ENCODE results near the gene AATF.
A peak's percentile ranks its signal among the peaks of the same experiment; 100 is the strongest.

Gene AATF

GRCh38 chr17:36948717-36949460 is at the start of gene AATF:
AATF (plus strand) TSS chr17:36948954; CDS start chr17:36949126, 172 bp downstream.
- peak; percentile 91 to 93 for DNase-seq

- DNase-seq = no peak
Measured at GRCh38 chr17:36899250-36900159, 49.2 kb upstream of the AATF start.

DNA sequence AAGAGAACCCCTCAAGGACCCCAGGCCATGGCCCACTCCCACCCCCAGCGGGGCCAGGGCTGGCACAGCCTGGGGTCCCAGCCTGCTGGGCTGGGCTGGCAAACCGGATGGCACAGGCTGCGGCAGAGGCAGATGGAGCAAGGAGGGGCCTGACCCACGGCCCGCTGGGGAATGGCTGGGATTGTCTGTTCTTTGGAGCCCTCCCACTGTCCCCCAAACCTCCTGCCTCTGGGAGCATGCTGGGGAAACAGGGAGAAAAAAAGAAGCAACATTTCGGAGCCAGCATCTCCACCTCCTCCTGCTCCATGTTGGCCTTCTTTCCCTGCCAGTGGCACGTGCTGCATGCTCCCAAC is 48.6 kb upstream of the AATF start:
- no peak for DNase-seq

- DNase-seq = no peak
Measured at GRCh38 chr17:36901506-36901905, 47.2 kb upstream of the AATF start.

- no peak for DNase-seq
Measured at GRCh38 chr17:36907407-36907806, 41.3 kb upstream of the AATF start.

GRCh38 chr17:36910513-36910912 is 38.2 kb upstream of the AATF start:
- no peak for DNase-seq

- no peak for DNase-seq
Measured at GRCh38 chr17:36911001-36911400, 37.8 kb upstream of the AATF start.

DNA sequence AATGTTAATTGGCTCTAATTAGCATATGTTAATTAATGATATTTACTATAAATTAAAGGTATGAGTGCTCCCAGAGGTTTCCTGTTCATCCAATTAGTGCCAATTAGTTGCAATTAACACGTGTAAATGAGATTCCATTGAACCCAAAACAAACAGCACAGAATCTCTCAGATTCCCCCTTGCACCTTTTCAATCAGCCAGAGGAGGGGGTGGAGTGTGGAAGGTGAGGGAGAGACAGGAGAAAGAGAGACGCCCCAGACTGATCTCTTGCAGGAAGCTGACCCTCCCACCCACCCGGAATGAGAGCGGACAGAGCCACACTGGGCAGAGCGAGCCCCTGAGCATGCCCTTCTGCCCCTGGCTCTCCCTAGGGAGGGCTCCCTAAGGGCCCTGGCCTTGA is 35.6 kb upstream of the AATF start:
- no peak for DNase-seq

DNA sequence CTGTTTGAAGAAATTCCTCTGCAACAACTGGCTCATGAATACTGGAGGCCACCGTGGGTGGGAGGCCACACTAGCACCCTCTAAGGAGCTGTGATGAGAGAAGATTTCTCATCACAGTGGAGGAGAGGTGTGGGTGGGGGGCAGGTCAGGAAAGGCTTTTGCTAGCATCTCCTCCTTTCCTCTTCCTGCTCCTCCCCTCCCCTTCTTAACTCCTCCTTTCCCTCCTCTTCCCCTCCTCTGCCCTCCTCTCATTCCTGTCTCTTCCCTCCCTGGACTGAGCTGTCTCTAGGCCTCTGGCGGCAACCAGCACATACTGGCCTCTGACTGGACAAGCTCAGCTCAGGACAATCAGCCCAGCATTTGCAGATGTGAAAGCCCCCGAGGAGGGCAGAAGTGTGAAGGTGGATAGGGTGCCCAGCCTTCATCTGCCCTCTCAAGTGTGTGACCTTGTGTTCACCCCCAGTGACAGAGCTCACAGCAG is 30.5 kb upstream of the AATF start:
- DNase-seq = no peak

DNA sequence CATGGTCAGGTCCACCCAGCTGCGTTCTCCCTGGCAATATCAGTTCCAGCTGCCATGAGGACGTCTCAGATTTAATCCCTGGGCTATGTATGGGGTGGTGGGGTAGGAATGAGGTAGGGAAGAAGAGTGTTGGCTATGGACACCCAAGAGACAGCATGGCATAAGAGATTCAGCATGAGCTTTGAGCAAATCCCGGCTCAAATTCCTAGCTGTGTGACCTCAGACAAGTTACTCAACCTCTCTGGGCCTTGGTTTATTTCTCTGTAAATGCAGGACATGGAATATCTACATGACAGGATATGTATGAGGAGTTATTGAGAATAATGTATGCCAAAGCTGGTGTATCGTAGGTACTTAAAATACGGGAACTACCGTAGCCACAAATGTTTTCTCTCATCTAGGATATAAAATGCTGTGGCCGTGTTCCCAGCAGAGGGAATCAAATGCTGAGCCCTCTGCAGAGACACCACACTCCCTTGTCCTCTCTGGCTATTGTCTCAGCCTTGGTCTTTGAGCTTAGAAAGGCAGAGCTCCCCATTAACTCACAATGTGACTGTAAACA is 29.3 kb upstream of the AATF start:
- no peak for DNase-seq

DNA sequence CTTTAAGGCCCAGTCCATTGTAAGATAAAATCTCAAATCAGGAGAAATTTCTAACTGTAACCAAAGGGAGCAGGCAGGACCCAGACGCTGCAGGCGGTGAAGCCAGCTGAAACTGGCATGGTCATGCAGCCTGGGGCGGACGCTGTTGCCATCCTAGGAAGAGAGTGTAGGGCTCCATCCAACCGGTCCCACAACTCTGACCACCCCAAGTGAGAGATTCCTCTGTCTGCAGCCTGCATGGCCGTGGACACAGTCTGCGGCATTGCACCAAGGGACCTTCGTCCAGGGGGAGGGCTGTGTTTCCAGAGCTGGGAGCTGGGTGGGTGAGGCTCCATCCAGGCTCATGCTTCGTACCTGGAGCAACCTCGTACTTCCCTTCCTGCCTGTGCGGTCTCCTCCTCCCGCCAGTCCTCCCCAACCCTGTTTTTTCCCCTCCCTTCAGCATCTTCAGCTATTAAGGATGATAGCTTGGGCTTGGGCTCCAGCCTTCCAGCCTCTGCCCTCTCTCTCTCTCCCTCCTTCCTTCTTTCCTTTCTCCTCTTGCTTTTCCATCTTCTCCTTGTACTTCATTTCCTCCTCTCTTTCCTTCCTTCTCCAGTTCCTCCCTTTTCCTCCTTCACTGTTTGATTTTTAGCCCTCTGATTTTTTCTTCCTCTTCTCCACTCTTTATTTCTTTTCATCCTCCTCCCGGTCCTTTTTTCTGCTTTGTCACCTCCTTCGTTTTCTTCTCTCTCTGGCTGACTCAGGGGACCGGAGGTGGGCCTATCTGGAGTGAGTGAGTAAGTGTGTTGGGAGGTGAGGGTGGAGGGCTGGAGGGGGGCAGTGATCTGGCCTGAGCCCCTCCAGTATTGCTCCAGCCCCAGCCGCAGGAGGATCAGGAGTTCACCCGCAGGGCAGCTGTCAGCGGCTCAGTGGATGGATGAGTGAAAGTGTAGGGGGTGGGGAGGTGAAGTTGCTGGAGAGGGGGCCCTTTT is 28.4 kb upstream of the AATF start:
- DNase-seq = no peak

DNA sequence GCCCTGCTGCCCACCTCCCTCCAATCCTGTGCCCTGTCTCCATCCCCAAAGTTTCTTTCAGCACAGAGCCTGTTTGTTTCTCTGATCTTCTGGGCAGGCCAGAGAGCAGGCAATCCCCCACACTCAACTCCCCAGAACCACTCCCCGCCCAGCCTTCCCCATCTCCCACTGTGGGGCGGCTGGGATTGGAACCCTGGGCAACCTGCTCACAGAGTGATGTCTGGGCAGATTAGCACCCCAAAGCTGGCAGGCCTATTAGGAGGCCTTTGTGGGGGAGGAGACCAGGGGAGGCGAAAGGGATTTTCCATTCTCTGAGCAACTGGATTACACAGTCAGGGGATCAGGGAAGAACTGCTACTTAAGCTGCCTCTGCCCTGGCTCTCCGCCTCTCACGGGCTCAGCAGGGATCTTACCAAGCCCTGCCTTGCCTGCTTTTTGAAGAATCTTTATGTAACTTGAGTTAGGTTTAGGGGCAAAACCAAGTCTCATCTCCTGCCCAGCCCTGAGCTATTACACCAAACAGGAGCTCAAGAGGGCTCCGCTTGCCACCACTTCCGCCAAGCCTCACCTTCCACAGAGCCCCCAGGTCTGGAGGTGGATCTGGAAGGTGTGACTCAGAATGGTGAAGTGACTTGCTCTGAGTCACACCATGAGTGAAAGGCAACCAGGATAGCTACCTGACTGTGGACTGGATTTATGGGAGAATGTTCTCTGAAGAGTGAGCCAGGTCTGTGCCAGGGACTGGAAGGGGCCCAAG is 27.5 kb upstream of the AATF start:
- no peak for DNase-seq

- no peak for DNase-seq
Measured at GRCh38 chr17:36922175-36922574, 26.6 kb upstream of the AATF start.

- no peak for DNase-seq
Measured at GRCh38 chr17:36923814-36924221, 24.9 kb upstream of the AATF start.

- DNase-seq = no peak
Measured at GRCh38 chr17:36926226-36926625, 22.5 kb upstream of the AATF start.

DNA sequence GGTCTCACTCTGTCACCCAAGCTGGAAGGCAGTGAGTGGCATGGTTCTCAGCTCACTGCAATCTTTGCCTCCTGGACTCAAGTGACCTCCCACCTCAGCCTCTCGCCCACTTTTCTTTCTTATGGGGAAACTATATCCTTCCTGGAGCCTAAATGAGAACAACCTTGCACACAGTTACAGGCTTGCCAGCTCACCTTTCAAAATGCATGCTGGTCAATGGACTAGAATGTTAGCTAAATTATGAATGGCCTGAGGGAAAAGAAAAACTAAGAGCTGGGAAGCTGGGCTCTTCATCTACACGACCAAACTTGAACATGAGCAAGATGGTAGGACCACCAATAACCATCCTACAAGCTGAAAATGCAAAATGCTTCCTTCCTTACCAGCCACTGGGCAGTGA is 22.1 kb upstream of the AATF start:
- DNase-seq = no peak

DNA sequence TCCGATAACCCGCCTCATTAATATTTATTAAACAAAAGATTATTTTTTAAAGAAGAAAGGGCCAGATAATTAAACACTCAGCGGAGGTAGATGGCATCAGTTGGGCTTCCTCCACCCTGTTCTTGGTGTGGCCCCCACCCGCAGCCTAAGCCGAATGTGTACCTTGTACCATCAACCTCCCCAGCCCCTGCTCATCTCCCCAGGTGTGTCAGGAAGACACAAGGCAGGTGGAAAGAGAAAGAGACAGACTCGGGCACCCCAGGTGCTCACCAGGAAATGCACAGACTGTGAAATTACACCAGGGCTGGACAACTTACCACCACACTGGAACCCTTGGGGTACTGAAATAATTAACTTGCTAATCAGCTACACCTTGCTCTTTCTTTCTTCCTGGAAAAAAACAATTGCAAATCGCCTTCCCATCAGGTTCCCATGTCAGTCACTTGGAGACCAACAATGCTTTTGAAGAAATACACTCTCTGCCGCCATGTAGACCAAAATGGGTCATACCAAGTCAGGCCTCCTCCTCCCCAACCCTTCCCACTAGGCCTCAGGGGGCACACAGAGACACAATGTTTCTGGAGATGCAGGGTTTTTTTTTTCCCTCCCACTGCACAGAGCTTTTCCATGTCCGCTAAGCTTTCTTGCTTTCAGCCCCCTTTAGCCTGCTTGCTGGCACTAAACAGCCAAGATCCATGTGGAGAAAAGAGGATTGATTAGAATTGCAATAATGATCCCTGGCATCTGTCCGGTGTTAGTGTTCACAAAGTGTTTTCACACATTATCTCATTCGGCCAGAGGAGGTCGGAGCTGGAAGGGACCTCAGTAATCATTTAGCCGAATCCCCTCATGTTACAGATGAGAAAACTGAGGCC is 20.0 kb upstream of the AATF start:
- DNase-seq = no peak

DNA sequence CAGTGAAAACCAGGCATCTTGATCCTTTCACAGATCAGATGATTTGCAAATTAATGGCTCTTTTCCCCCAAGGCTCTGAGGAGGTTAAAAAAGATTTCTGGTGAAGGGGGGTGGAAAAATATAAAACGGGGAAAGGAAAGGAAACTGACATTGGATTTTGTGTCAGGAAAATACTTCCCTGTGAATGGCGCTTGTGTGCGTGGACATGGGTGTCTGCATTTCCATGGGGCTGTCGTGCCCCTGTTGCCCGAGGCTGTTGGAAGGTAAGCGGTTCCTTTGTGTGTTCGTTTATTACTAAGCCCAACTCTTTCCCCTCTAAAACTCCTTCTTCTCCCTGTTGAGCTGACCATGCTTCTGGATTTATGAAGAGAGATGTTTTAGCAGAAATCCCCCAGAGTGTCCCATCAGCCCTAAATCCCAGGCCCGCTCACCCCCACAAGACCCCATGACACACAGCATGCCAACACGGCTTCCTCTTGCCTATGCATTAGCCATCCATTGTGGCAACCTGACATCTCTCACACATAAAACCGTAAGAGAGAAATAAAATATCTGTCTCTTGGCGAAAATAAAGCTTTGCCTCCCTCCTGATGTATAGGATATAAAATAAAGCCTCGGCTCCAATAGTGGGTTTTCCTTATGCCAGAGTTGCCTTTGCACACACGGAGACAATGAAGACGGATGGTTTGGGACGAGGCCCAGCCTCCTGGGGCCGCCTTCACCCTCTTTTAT is 18.7 kb upstream of the AATF start:
- no peak for DNase-seq

GRCh38 chr17:36930583-36930900 is 18.2 kb upstream of the AATF start:
- no peak for DNase-seq

DNA sequence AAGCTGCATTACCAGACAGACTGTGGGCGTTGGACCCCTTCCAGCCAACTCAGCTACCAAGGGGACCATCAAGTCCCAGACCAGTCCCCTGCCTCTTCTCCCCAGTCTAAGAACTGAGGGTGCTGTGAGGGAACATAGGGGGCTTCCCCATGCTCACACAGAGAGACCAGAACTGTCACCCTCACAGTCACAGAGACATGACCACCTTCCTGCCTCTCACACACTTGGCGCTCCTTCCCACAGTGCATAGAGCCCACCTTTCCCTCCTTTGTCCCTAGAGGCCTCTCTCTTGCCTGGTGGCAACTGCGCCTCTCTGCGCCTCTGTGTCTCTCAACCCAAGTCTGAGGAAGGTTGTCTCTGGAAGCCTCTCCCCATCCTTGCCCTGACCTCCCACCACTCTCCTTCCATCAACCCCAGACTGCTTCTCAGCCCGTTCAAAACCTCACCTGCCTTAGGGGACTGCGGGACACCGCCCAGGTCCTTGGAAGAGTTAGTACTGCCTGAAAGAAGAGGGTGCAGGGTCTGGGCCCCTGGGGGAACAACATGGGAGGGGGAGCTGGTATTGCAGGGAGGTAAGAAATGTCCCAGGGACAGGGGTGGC is 17.6 kb upstream of the AATF start:
- no peak for DNase-seq
